Liver (tissue), 9 donors: ENCODE measurements around the gene CBFA2T3. TPM values are rescaled to one million over a fixed set of nuclear protein-coding genes. Genes with fewer than 3 reads are reported as not detected.

Source experiments
- DNase-seq: peaks from one replicate; pipeline ENCODE4 v3.0.0-alpha.2; 2017; ENCODE audit warnings: low spot score
- H3K27ac ChIP-seq, 2 donors: one replicate each; pipeline ENCODE4 v1.7.0; 2013; ENCODE audit warnings: inconsistent platforms in 2 of 2, low read length in 2 of 2, control low read depth in 1 of 2, low read depth in 1 of 2, mild to moderate bottlenecking in 1 of 2
- H3K27me3 ChIP-seq, 4 donors: one replicate each; pipeline versions ENCODE4 v1.6.1 to v1.7.0; 2013; ENCODE audit warnings: low read length in 3 of 4, inconsistent platforms in 1 of 4, mild to moderate bottlenecking in 1 of 4, moderate library complexity in 1 of 4; ENCODE audit not compliant: control insufficient read depth in 4 of 4, insufficient read depth in 4 of 4
- H3K36me3 ChIP-seq, 4 donors: one replicate each; pipeline versions ENCODE4 v1.6.1 to v1.7.0; 2013; ENCODE audit warnings: low read length in 3 of 4, mild to moderate bottlenecking in 3 of 4, low read depth in 1 of 4, moderate library complexity in 1 of 4; ENCODE audit not compliant: control insufficient read depth in 4 of 4, insufficient read depth in 3 of 4
- H3K4me1 ChIP-seq, 4 donors: one replicate each; pipeline versions ENCODE4 v1.6.1 to v1.7.0; 2013; ENCODE audit warnings: low read length in 3 of 4, mild to moderate bottlenecking in 3 of 4, moderate library complexity in 1 of 4; ENCODE audit not compliant: control insufficient read depth in 4 of 4, insufficient read depth in 4 of 4
- H3K4me3 ChIP-seq, 3 donors: one replicate each; pipeline versions ENCODE4 v1.6.1 to v1.7.0; 2013; ENCODE audit warnings: low read length in 3 of 3, control low read depth in 1 of 3, low read depth in 1 of 3, mild to moderate bottlenecking in 1 of 3
- H3K9ac ChIP-seq, 2 donors: one replicate each; pipeline ENCODE4 v1.7.0; 2013; ENCODE audit warnings: low read length in 2 of 2, mild to moderate bottlenecking in 2 of 2, moderate library complexity in 2 of 2, control low read depth in 1 of 2, low read depth in 1 of 2
- H3K9me3 ChIP-seq, 4 donors: one replicate each; pipeline versions ENCODE4 v1.6.1 to v1.7.0; 2013; ENCODE audit warnings: low read length in 3 of 4; ENCODE audit not compliant: control insufficient read depth in 4 of 4
- EGR1 ChIP-seq, 2 donors: IDR thresholded peaks; 2 replicates each; pipeline ENCODE4 v1.6.1; 2016 to 2018; ENCODE audit warnings: antibody characterized with exemption in 2 of 2, low read depth in 2 of 2
- FOXA1 ChIP-seq: IDR thresholded peaks from 2 replicates; pipeline ENCODE4 v1.6.1; 2016; ENCODE audit warnings: antibody characterized with exemption
- FOXA2 ChIP-seq: IDR thresholded peaks from 2 replicates; pipeline ENCODE4 v1.6.1; 2016; ENCODE audit warnings: antibody characterized with exemption
- HNF4G ChIP-seq: IDR thresholded peaks from 2 replicates; pipeline ENCODE4 v1.6.1; 2016; ENCODE audit warnings: antibody characterized with exemption
- JUND ChIP-seq, 2 donors: IDR thresholded peaks; 2 replicates each; pipeline ENCODE4 v1.6.1; 2016; ENCODE audit warnings: antibody characterized with exemption in 2 of 2
- MAX ChIP-seq: IDR thresholded peaks from 2 replicates; pipeline ENCODE4 v1.6.1; 2016; ENCODE audit warnings: antibody characterized with exemption
- NR2F2 ChIP-seq: IDR thresholded peaks from 2 replicates; pipeline ENCODE4 v1.6.1; 2016; ENCODE audit warnings: antibody characterized with exemption
- RAD21 ChIP-seq, 2 donors: IDR thresholded peaks; 2 replicates each; pipeline ENCODE4 v1.6.1; 2016; ENCODE audit warnings: antibody characterized with exemption in 2 of 2, mild to moderate bottlenecking in 2 of 2
- REST ChIP-seq: IDR thresholded peaks from 2 replicates; pipeline ENCODE4 v1.6.1; 2016; ENCODE audit warnings: antibody characterized with exemption, mild to moderate bottlenecking
- RXRA ChIP-seq, 2 donors: IDR thresholded peaks; 2 replicates each; pipeline ENCODE4 v1.6.1; 2017 to 2018; ENCODE audit warnings: antibody characterized with exemption in 2 of 2, mild to moderate bottlenecking in 1 of 2
- SP1 ChIP-seq: IDR thresholded peaks from 2 replicates; pipeline ENCODE4 v1.6.1; 2018; ENCODE audit warnings: antibody characterized with exemption, mild to moderate bottlenecking
- ZBTB33 ChIP-seq: IDR thresholded peaks from 2 replicates; pipeline ENCODE4 v1.6.1; 2016; ENCODE audit warnings: antibody characterized with exemption
- WGBS: extraction: QIAGEN DNeasy Blood & Tissue Kit; methylation state at CpG from one replicate; pipeline ENCODE4 v1.1.7; 2013; 5-methylcytosine and 5-hydroxymethylcytosine counted together
- polyA plus RNA-seq, 2 donors: library from polyadenylated mRNA; stranded (reverse) in 1 of 2; unstranded in 1 of 2; fragments of 200-250 nt in 1 of 2; fragments of >200 nt in 1 of 2; fragmentation: Nextera tagmentation in 1 of 2; extraction: Ambion mirVana in 1 of 2; gene quantifications; one replicate each; pipeline versions ENCODE4 v1.2.1 to v1.2.3, GENCODE V29; 2013 to 2015
- total RNA-seq, 2 donors: library from RNA; depleted of rRNA; stranded (reverse); fragments of >200 nt; gene quantifications; one replicate each; pipeline ENCODE4 v1.2.3, GENCODE V29; 2014
- donor health status: healthy.
- donor health status: healthy.
- donor health status: healthy.
- donor health status: healthy.
- donor health status: healthy.

CBFA2T3 gene
- total and polyA plus RNA-seq, 4 donors: 1.4 to 4.5 (median 3.1) TPM

- no peak overlapping the region for H3K9ac ChIP-seq
- no peak overlapping the region for H3K27ac ChIP-seq
- peaks cover 2 to 16% (median 5%) of the 10 kb centered on the region in 4 donors for H3K4me1 ChIP-seq
- H3K4me3 ChIP-seq: no peak overlapping the region
- TF ChIP-seq FOXA2: no peak
- no peak for TF ChIP-seq HNF4G
- TF ChIP-seq ZBTB33: no peak
- WGBS: 67% methylated on average over 21 of the region's 21 CpGs
- H3K27me3 ChIP-seq: no peaks in the 10 kb centered on the region
- no peak for DNase-seq
- no peaks in the 10 kb centered on the region for H3K36me3 ChIP-seq
- no peaks in the 10 kb centered on the region for H3K9me3 ChIP-seq
Observed at GRCh38 chr16:88927010-88927409, 50.0 kb downstream of the CBFA2T3 start.

- no peak for TF ChIP-seq FOXA2
- no peak for TF ChIP-seq EGR1 (IDR thresholded peaks at IDR 0.05; ENCODE audit: low read depth in 2 of 2)
- TF ChIP-seq NR2F2: no peak
- TF ChIP-seq RAD21 (IDR thresholded peaks at IDR 0.05): no peak
- H3K27me3 ChIP-seq: no peaks in the 10 kb centered on the region
- H3K27ac ChIP-seq: no peak overlapping the region
- peaks cover 2 to 16% (median 5%) of the 10 kb centered on the region in 4 donors for H3K4me1 ChIP-seq
- no peak overlapping the region for H3K4me3 ChIP-seq
- no peak overlapping the region for H3K9ac ChIP-seq
- 74% methylated on average over 27 of the region's 27 CpGs for WGBS
- H3K36me3 ChIP-seq: no peaks in the 10 kb centered on the region
- H3K9me3 ChIP-seq: no peaks in the 10 kb centered on the region
- no peak for DNase-seq
Observed at GRCh38 chr16:88926374-88926990, 50.5 kb downstream of the CBFA2T3 start.

- WGBS: 89% methylated on average over 16 of the region's 16 CpGs
- H3K4me3 ChIP-seq: no peak overlapping the region
Observed at GRCh38 chr16:88925540-88925887, 51.5 kb downstream of the CBFA2T3 start.

GRCh38 chr16:88924834-88925539, 52.0 kb downstream of the CBFA2T3 start:
- no peak overlapping the region for H3K9ac ChIP-seq
- no peaks in the 10 kb centered on the region for H3K9me3 ChIP-seq
- DNase-seq: no peak
- no peak overlapping the region for H3K27ac ChIP-seq
- WGBS: 63% methylated on average over 30 of the region's 30 CpGs
- no peak overlapping the region for H3K4me3 ChIP-seq
- no peaks in the 10 kb centered on the region for H3K27me3 ChIP-seq
- TF ChIP-seq FOXA1: no peak
- no peak for TF ChIP-seq RXRA (IDR thresholded peaks at IDR 0.05)
- TF ChIP-seq SP1: no peak
- no peak for TF ChIP-seq JUND (IDR thresholded peaks at IDR 0.05)
- TF ChIP-seq REST: no peak
- no peaks in the 10 kb centered on the region for H3K36me3 ChIP-seq
- H3K4me1 ChIP-seq: peaks cover 2 to 16% (median 5%) of the 10 kb centered on the region in 4 donors

More at GRCh38 chr16:88925540-88925887, 51.5 kb downstream of the CBFA2T3 start:
- Histone ChIP-seq H3K27me3 (no peaks in the 10 kb centered on the region), H3K4me1 (peaks cover 2 to 16% (median 5%) of the 10 kb centered on the region in 4 donors), H3K9me3 (no peaks in the 10 kb centered on the region), H3K27ac (no peak overlapping the region), H3K36me3 (no peaks in the 10 kb centered on the region), H3K9ac (no peak overlapping the region)
- TF ChIP-seq EGR1 (IDR thresholded peaks at IDR 0.05; ENCODE audit: low read depth in 2 of 2): no peak
- no peak for TF ChIP-seq RXRA (IDR thresholded peaks at IDR 0.05)
- TF ChIP-seq MAX: no peak
- DNase-seq: no peak
